GM21619 (cell line): ENCODE measurements around the gene PCNX3.

Source experiments
- ATAC-seq: cut with Tn5 transposase; IDR thresholded peaks from one replicate; pipeline ENCODE4 v1.9.1; 2021; ENCODE audit not compliant: unreplicated experiment

PCNX3 gene

GRCh38 chr11:65580031-65580692 is 35.4 kb upstream of the PCNX3 start:
- no peak for ATAC-seq

DNA sequence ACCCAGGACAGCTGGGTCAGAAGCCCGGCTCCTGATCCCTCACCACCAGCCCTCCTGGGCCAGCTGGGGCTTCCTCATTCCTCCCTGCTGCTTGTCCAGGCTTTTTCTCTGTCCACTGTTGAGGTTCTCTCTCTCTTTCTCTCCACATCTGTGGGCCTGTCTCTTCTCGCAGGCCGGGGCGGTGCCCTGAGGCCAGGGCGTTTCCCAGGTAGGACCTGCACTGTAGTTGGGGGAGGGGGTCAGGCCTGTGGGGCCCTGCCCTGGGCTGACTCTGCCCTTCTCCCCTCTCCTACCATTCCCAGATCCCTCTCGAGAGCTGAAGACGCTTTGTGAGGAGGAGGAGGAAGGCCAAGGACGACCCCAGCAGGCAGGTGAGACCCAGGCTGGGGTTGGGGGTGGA is 34.8 kb upstream of the PCNX3 start:
- ATAC-seq = no peak

- no peak for ATAC-seq
Measured at GRCh38 chr11:65581928-65582327, 33.6 kb upstream of the PCNX3 start.

GRCh38 chr11:65583589-65583988 is 32.0 kb upstream of the PCNX3 start:
- ATAC-seq = no peak

DNA sequence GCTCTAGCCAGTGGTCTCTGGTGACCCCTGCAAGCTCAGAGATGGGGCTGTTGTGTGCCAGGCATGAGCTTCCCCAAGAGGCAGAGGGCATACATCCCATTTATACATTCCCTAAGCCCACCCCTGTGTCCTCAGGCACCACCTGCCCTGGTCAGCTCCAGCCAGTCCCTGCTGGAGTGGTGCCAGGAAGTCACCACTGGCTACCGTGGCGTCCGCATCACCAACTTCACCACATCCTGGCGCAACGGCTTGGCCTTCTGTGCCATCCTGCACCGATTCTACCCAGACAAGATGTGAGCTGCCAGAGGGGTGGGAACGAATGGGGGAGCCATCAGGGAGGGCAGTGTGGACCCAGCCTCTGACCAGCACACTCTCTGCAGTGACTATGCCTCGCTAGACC is 31.5 kb upstream of the PCNX3 start:
- no peak for ATAC-seq

DNA sequence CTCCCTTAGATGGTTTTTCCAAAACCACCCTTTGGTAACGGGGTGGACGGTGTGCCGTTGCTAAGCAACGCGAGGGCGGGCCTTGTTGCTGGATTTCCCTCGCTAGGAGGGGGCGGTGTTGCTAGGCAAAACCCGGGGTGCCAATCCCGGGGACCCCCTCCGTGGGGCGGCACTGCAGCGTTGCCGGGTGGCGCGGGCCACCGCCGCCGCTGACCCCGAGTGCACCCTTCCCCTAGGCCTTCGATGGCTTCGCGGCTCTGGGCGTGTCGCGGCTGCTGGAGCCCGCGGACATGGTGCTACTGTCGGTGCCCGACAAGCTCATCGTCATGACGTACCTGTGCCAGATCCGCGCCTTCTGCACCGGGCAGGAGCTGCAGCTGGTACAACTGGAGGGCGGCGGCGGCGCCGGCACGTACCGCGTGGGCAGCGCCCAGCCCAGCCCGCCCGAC is 30.8 kb upstream of the PCNX3 start:
- ATAC-seq = no peak

DNA sequence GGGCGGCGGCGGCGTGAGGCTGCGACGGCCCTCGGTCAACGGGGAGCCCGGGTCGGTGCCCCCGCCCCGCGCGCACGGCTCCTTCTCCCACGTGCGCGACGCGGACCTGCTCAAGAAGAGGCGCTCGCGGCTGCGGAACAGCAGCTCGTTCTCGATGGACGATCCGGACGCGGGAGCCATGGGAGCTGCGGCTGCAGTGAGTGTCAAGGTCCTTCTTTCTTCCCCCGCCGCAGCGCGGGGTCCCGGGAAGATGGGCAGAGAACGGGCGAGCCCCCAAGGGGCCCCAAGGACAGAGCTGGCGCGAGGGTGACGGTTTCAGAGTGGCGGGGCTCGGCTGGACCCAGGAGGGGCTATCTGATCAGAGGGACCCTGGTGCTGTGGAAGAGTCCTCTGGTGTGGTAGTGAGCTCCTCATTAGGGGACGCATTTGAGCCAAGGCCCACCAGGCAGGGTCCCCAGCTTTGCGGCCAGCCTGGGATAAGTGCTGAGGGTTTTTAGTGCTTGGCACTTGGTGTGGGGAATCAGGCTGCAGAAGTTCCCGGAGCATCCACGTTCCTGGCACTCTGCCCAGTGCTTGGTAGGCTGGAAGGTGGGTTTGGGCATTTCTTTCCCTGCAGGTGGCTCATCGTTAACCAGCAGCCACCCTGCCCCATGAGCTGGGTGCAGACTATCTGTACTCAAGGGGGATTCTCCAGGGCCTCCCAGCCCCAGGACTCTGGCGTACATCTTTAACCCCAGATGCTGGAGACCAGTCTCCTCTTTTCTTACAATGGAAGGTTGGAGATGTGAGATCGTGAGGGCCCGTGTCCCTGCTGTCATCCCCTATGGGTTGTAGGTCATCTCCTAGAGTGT is 30.0 kb upstream of the PCNX3 start:
- no peak for ATAC-seq

- ATAC-seq = no peak
Measured at GRCh38 chr11:65586247-65586630, 29.3 kb upstream of the PCNX3 start.

DNA sequence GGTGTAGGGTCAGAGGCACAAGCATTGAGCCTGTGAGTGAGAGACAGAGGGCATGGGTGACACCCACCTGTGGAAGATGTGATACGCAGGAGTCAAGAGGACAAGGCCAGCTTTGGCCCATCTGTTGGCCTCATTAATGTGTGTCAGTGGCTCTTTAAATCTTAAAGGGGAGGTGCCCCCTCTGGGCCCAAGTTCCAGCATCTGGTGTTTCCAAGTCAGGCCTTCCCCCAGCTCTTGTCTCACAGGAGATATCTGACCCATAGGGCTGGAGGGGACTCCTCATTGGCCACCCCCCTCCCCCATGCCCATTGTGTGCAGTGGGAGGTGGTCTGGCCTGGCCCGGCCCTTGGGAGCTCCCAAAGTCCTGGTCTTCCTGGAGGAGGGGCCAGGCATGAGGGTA is 28.9 kb upstream of the PCNX3 start:
- ATAC-seq = no peak

DNA sequence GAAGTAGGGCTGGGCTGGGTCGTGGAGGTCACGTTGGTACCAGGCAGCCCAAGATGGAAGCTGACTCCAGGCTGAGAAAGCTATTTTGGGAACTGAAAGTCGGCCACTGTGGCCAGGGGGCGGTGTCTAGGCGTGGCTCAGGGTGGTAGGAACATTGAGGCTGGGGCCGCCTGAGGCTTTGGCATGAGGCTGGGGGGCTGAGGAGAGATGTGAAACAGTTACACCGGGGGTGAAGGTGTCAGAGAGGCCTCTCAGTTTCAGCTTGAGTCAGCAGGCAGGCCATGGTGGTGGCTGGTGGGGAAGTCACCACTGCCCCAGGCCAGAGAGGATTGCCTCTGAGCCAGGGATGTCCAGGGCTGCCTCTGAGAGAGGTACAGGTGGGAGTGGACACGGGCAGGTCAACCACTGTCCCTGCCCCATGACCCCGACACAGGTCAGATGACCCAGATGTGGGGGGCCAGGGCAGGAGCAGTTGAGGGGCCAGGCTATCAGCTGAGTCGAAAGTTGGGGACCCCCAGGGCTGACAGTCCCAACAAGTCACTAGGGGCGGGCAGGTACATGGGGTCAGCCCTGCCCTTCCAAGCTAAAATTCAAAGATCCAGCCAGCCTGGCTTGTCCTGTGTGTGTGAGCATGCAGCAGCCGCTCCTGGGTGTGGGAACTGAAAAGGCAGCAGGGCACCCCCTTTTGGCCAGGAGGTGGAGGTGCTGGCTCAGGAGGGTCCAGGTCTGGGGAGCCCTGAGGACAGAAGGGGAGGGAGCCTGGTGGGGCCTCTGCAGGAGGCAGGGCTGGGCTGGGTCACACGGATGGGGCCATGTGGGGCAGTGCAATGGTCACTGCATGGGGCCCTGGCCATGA is 27.1 kb upstream of the PCNX3 start:
- ATAC-seq = peak; percentile 76

DNA sequence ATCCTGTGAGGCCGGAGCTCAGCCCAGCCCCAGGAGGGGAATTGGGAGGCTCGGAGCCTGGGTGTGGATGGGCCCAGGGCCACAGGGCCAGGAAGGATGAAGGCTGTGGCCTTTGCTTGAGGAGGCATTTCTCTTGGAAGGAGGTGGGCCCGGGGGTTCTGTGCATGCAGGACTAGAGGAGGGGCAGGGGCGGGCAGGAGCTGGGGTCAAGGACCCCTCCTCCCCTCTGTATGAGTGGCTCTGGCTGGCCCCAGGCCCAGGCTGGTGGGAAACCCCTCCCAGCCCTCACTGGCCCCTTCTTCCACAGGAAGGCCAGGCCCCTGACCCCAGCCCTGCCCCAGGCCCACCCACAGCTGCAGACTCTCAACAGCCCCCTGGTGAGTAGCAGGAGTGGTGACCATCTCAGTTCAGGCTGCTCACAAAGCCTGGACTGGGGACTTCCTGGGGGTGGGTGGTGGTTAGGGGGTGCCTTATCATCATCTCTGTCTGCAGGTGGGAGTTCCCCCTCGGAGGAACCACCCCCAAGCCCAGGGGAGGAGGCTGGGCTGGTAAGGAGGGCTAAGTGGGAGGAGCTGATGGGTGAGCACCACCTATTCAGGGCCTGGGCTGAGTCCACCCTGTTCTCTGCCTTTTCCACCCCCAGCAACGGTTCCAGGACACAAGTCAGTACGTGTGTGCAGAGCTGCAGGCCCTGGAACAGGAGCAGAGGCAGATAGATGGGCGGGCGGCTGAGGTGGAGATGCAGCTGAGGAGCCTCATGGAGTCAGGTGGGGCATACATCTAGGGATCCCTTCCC is 25.9 kb upstream of the PCNX3 start:
- no peak for ATAC-seq

- no peak for ATAC-seq
Measured at GRCh38 chr11:65590240-65590738, 25.3 kb upstream of the PCNX3 start.

DNA sequence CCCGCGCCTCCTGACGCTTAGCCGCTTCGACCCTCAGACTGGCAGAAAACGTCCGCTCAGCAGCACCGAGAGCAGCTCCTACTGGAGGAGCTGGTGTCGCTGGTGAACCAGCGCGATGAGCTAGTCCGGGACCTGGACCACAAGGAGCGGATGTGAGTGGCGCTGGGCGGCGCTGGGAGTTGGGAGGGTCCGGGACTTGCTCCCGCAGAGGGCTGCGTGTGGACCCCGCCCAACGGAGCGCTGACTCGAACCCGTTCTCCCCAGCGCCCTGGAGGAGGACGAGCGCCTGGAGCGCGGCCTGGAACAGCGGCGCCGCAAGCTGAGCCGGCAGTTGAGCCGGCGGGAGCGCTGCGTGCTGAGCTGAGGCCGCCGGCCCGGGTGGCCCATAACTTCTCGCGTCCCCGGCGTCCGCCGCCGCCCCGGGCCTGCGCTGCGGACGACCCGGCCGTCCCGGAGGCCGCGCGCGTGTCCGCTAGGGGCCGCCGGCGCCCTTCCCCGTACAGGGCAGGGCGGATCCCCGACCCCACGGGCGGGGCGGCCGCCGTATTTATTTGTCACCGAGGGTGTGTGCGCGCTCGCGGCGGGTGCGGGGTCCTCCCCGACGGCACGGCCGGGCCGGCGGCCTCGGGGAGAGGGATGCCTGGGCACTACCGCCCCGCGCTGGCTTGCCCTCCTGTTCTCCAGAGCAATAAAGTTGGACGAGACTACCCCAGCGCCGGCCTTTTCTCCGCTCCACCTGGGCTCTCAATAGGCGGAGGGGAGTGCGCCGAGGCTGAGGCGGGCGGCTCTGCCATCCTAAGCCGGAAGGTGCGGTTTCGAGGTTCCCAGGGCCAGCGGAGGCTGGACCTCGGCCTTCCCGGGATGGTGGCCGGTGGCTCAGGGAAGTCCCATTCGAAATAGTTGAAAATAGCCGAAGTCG is 23.4 kb upstream of the PCNX3 start:
- ATAC-seq = no peak

DNA sequence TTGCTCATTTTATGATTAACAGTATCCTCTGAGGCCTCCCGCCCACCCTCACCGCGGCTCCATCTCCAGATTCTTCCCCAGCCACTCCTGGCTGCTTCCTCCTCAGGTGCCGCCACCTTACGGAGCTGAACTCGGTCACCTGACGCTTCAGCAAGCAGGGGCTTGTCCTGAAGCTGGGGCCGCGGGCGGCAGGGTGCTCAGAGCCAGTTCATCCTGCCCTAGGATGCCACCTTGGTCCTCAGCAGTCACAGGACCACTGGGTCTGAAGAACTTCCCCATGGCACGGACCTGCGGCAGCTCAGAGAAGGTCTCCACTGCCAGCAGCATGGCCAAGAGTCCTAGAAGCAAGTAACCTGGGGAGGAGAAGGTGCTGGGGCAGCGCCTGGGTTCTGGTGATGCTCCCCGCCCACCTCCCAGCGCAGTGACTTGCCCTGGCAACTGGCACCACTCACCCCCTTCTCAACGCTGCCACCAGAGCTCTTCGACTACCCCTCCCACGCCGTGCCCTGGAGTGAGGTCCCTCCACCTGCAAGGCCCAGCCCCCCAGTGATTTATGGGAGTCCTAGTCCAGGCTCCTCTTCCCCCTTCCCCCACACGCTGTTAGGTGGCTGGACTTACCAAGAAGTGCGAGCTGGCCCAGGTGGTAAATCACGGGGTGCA is 22.6 kb upstream of the PCNX3 start:
- ATAC-seq = no peak

- ATAC-seq = no peak
Measured at GRCh38 chr11:65593518-65594414, 21.8 kb upstream of the PCNX3 start.

GRCh38 chr11:65595131-65595530 is 20.4 kb upstream of the PCNX3 start:
- no peak for ATAC-seq

DNA sequence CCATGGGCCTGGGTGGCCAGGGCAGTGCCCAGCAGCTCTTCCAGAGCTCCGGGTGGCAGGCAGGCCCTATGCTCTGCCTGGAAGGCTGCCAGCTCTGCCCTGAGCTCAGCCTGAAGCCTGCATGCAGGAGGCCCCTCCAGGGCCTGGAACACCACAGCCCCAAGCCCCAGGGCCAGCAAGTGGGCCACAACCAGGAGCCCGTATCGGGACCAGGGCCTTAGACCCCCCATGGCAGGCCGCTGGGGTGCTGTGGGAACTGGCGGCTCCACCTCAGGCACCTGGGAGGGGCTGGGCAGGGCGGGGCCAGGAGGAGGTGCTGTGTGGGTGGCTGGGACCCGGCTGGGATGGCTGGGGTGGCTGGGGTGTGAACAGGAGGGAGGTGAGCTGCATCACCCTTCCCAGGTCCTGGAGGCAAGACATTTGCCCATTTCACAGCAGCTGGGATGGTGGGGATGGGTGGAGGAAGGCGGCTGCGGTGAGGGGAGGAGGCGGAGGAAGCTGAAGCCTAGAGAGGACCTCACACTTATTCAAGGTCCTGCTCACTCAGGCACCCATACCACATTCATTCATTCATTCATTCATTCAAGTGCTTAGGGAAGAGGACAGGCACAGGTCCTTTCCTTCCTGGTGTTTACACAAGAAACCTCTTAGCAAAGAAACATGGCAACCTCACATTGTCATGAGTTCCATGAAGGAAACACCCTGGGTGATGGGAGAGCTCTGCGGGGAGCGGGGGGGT is 19.9 kb upstream of the PCNX3 start, which contains the start of gene KCNK7:
TSS of gene KCNK7 (minus strand) at position 258 of the 739 bp plus-strand sequence. CDS start at position 230, 28 bp downstream.
- no peak for ATAC-seq
